Type B pancreatic cell (in vitro differentiated cells): Measurements from ENCODE around the gene TEAD1. TPM values are rescaled to one million over a fixed set of nuclear protein-coding genes. Genes with fewer than 3 reads are reported as not detected.

Experiments used
- DNase-seq: peaks from one replicate; pipeline ENCODE4 v3.0.0; 2021; ENCODE audit warnings: mixed read lengths; ENCODE audit not compliant: unreplicated experiment; ENCODE audit errors: extremely low spot score
- H3K27ac Mint-ChIP-seq: 2 replicates; pipeline ENCODE4 v1.8.0; 2021; ENCODE audit warnings: mild to moderate bottlenecking, mixed read lengths
- H3K27me3 Mint-ChIP-seq: 2 replicates; pipeline ENCODE4 v1.8.0; 2021; ENCODE audit warnings: mixed read lengths
- H3K36me3 Mint-ChIP-seq: 2 replicates; pipeline ENCODE4 v1.8.0; 2021; ENCODE audit warnings: mixed read lengths
- H3K4me1 Mint-ChIP-seq: one replicate; pipeline ENCODE4 v1.8.0; 2021; ENCODE audit warnings: mixed read lengths; ENCODE audit not compliant: unreplicated experiment
- H3K4me3 Mint-ChIP-seq: 2 replicates; pipeline ENCODE4 v1.8.0; 2021; ENCODE audit warnings: mild to moderate bottlenecking, mixed read lengths
- H3K9me3 Mint-ChIP-seq: 2 replicates; pipeline ENCODE4 v1.8.0; 2021; ENCODE audit warnings: mixed read lengths
- CTCF ChIP-seq: fragments of 200-600 bp; sonication (generic); conservative IDR thresholded peaks from 2 replicates; pipeline ENCODE4 v1.5.0; 2021; ENCODE audit warnings: antibody characterized with exemption, mild to moderate bottlenecking
- total RNA-seq: library from RNA; stranded (reverse); gene quantifications from 2 replicates; pipeline ENCODE4 v1.2.1, GENCODE V29; 2021; ENCODE audit warnings: low replicate concordance

The TEAD1 gene
- total RNA-seq, 1 donor from 2014 or later = 91.8 TPM

GRCh38 chr11:12966002-12966401 lies 291.8 kb downstream of the TEAD1 start:
- TF ChIP-seq CTCF = no peak
- H3K4me3 Mint-ChIP-seq = no peak overlapping the region
- peaks cover 3% of the 10 kb centered on the region for H3K27me3 Mint-ChIP-seq
- no peaks in the 10 kb centered on the region for H3K4me1 Mint-ChIP-seq
- H3K27ac Mint-ChIP-seq = no peak overlapping the region
- no peaks in the 10 kb centered on the region for H3K36me3 Mint-ChIP-seq
- H3K9me3 Mint-ChIP-seq = no peaks in the 10 kb centered on the region
- DNase-seq = no peak

- Mint-ChIP-seq H3K4me3 (no peak overlapping the region), H3K27ac (no peak overlapping the region), H3K36me3 (no peaks in the 10 kb centered on the region), H3K27me3 (peaks cover 3% of the 10 kb centered on the region), H3K4me1 (peaks cover 4% of the 10 kb centered on the region), H3K9me3 (no peaks in the 10 kb centered on the region)
- no peak for TF ChIP-seq CTCF
- no peak for DNase-seq
Measured at GRCh38 chr11:12968101-12968500, 293.9 kb downstream of the TEAD1 start.

DNA sequence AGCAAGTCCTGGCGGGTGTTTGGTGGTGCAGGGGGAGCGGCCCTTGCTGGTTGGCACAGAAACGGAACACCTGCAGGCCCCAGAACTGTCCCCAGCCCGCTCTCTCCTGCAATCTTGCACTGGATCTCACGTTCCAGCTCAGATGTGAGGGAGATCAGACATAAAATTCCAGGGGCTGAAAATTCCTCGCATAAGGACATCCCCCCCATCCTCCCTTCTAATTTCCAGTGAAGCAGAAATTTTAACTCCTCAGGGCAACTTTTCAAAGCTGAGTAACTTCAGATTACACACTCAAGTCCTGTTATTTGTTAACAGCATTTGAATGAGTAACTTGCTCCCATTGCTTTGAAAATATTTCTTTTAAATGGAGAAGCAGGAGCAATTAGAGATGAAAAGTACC lies 294.6 kb downstream of the TEAD1 start:
- Mint-ChIP-seq H3K4me3 (no peak overlapping the region), H3K4me1 (peaks cover 4% of the 10 kb centered on the region), H3K27me3 (peaks cover 3% of the 10 kb centered on the region), H3K9me3 (no peaks in the 10 kb centered on the region), H3K36me3 (no peaks in the 10 kb centered on the region), H3K27ac (no peak overlapping the region)
- no peak for TF ChIP-seq CTCF
- DNase-seq = no peak

DNA sequence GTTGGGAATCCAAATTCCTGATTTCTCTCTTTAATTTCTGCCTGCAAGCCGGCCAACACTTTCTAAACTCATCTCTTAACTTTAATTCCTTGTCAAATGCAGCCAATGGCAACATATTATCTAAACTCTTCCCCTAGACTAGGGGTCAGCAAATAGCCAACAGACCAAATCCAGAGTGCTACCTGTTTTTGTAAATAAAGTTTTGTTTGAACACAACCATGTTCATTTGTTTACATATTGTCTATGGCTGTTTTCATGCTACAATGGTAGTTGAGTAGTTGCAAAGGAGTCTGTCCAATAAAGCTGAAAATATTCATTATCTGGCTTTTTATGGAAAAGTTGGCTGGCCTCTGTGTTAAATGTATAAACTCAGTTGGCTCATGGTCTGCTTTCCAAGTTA lies 297.7 kb downstream of the TEAD1 start:
- Mint-ChIP-seq H3K27me3 (peaks cover 3% of the 10 kb centered on the region), H3K4me1 (peaks cover 4% of the 10 kb centered on the region), H3K4me3 (no peak overlapping the region), H3K36me3 (no peaks in the 10 kb centered on the region), H3K9me3 (no peaks in the 10 kb centered on the region), H3K27ac (no peak overlapping the region)
- DNase-seq = no peak
- TF ChIP-seq CTCF = no peak

GRCh38 chr11:12973528-12974181 lies 299.4 kb downstream of the TEAD1 start:
- Mint-ChIP-seq H3K4me3 (no peak overlapping the region), H3K27ac (no peak overlapping the region), H3K9me3 (no peaks in the 10 kb centered on the region), H3K36me3 (no peaks in the 10 kb centered on the region), H3K4me1 (peaks cover 4% of the 10 kb centered on the region), H3K27me3 (no peaks in the 10 kb centered on the region)
- no peak for DNase-seq
- TF ChIP-seq CTCF = no peak

- Mint-ChIP-seq H3K9me3 (no peaks in the 10 kb centered on the region), H3K4me1 (peaks cover 12% of the 10 kb centered on the region), H3K27ac (no peak overlapping the region), H3K36me3 (no peaks in the 10 kb centered on the region), H3K4me3 (no peak overlapping the region), H3K27me3 (no peaks in the 10 kb centered on the region)
- no peak for TF ChIP-seq CTCF
- no peak for DNase-seq
Measured at GRCh38 chr11:12975195-12975594, 301.0 kb downstream of the TEAD1 start.
